Activated CD4-positive, alpha-beta memory T cell treated with anti-CD3 and anti-CD28 coated beads for 36 hours (primary cell): ENCODE data around the gene SPAG5. TPM values are rescaled to one million over a fixed set of nuclear protein-coding genes. Genes with fewer than 3 reads are reported as not detected.

Experiments
- CTCF ChIA-PET: fragments of 350-600 bp; sonication (Branson Sonifier 250); formaldehyde crosslinking; loops from one replicate; lab custom pipeline; 2021; ENCODE audit warnings: antibody characterized with exemption, inconsistent platforms; lab: Charles Lee
- POLR2A ChIA-PET: fragments of 350-600 bp; sonication (Branson Sonifier 250); formaldehyde crosslinking; loops from one replicate; lab custom pipeline; 2021; ENCODE audit warnings: antibody characterized with exemption; lab: Charles Lee
- DNase-seq: peaks from one replicate; pipeline ENCODE4 v3.0.0-alpha.2; 2020
- H3K27ac Mint-ChIP-seq: one replicate; pipeline ENCODE4 v1.8.0; 2021; ENCODE audit warnings: mixed read lengths
- H3K27me3 Mint-ChIP-seq: one replicate; pipeline ENCODE4 v1.8.0; 2021; ENCODE audit warnings: mixed read lengths
- H3K36me3 Mint-ChIP-seq: one replicate; pipeline ENCODE4 v1.8.0; 2021; ENCODE audit warnings: mixed read lengths
- H3K4me1 Mint-ChIP-seq: one replicate; pipeline ENCODE4 v1.8.0; 2021; ENCODE audit warnings: low read depth, mixed read lengths
- H3K4me3 Mint-ChIP-seq: one replicate; pipeline ENCODE4 v1.8.0; 2021; ENCODE audit warnings: mild to moderate bottlenecking, mixed read lengths
- H3K9me3 Mint-ChIP-seq: one replicate; pipeline ENCODE4 v1.8.0; 2021; ENCODE audit warnings: mixed read lengths
- intact Hi-C: fragments of 100-400 bp; cut with micrococcal nuclease; formaldehyde crosslinking; loops from one replicate; pipeline ENCODE4 v1.15.1; 2023
- total RNA-seq, 2 experiments: library from RNA; stranded (reverse); gene quantifications; one replicate each; pipeline ENCODE4 v1.2.3, GENCODE V29; 2021

The SPAG5 gene
- total RNA-seq, 2 experiments from 2014 or later, result 153 to 159 TPM

DNA sequence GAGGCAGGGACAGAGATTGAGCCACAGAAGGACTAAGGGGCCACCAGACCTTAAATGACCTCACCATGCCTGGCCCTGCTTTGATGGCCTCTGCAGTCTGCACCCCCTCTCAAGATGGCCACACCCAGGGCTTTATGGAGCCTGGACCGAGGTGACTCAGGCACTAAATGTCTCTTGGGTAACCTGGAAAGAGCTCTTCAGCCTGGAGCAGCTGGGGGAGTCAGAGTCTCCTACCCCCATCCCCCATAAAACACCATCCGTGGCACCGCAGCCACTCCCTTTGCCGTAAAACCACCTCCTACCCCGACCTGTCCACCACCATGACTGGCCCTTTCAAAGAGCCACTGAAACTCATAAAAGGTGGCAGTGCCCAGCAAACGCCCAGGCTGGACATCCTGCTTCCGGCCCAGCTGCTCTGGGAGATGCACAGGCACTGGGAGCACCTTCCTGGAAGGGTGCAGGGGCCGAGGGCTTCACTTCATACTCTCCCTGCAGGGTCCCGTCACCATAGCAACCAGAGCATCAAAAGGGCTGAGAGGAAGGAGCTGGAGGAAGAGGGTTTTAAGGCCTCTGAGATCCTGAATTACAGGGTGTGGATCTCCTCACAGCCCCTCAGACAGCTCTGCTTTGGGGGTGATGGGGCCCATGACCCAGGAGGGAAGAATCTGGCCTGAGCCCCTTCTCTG is 70.4 kb downstream of the SPAG5 start:
- POLR2A ChIA-PET, result no interaction called here
- no peak for DNase-seq
- no peak overlapping the region for H3K4me3 Mint-ChIP-seq
- no peaks in the 10 kb centered on the region for H3K27me3 Mint-ChIP-seq
- intact Hi-C loops, result no loop called here
- H3K9me3 Mint-ChIP-seq, result no peaks in the 10 kb centered on the region
- H3K36me3 Mint-ChIP-seq, result no peaks in the 10 kb centered on the region
- CTCF ChIA-PET, result no interaction called here
- H3K27ac Mint-ChIP-seq, result no peak overlapping the region
- no peaks in the 10 kb centered on the region for H3K4me1 Mint-ChIP-seq

DNA sequence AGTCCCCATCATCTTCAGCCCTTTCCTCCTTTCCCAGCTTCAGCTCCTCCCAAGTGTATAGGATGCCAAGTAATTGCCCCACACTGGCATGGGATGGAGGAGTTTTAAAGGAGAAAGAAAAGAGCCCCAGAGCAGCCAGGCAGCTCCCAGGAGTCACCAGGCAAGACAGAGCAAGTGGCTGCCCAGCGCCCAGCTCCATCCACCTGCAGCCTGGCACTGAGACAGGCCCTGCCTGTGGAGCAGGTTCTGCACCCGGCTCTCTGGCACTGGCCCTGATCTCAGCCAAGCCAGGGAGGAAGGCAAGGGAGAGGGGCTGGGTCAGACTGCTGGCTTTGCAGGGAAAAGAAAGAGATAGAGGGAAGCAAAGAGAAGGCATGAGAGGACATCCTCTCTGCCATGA is 71.0 kb downstream of the SPAG5 start:
- DNase-seq, result no peak
- no peak overlapping the region for H3K4me3 Mint-ChIP-seq
- CTCF ChIA-PET, result interaction anchor here (2.0 kb wide), 1 partner anchor 22 kb away, joined by 7 read pairs; no protein-coding TSS in a partner anchor
- no peak overlapping the region for H3K27ac Mint-ChIP-seq
- H3K27me3 Mint-ChIP-seq, result no peaks in the 10 kb centered on the region
- no peaks in the 10 kb centered on the region for H3K4me1 Mint-ChIP-seq
- intact Hi-C loops, result no loop called here
- POLR2A ChIA-PET, result no interaction called here
- no peaks in the 10 kb centered on the region for H3K9me3 Mint-ChIP-seq
- no peaks in the 10 kb centered on the region for H3K36me3 Mint-ChIP-seq

Other genes with a start within 250 kb of the SPAG5 start
- 10 to 100 TPM; 73.8 to 76.4 TPM for gene POLDIP2, start 241.5 kb downstream of the SPAG5 start, total RNA-seq
- not detected for gene SEBOX, start 233.8 kb downstream of the SPAG5 start, total RNA-seq
- gene VTN, start 228.7 kb downstream of the SPAG5 start, total RNA-seq, result not detected
- 10 to 100 TPM; 16.5 to 18.3 TPM for gene SARM1, start 227.3 kb downstream of the SPAG5 start, total RNA-seq
- 1 to 10 TPM; 2.3 to 2.9 TPM for gene SLC46A1, start 192.8 kb downstream of the SPAG5 start, total RNA-seq
- gene SLC13A2, start 125.4 kb downstream of the SPAG5 start, total RNA-seq, result not detected
- gene FOXN1, start 92.7 kb downstream of the SPAG5 start, total RNA-seq, result not detected
- 10 to 100 TPM; 38.0 to 42.0 TPM for gene UNC119, start 46.4 kb downstream of the SPAG5 start, total RNA-seq
- 10 to 100 TPM; 36.6 to 38.6 TPM for gene PIGS, start 27.5 kb downstream of the SPAG5 start, total RNA-seq
- 10 to 100 TPM; 75.2 to 77.3 TPM for gene ALDOC, start 22.1 kb downstream of the SPAG5 start, total RNA-seq
- gene RSKR, start 15.2 kb upstream of the SPAG5 start, total RNA-seq, result 10 to 100 TPM; 14.2 to 17.5 TPM
- gene BLTP2, start 46.1 kb upstream of the SPAG5 start, total RNA-seq, result 100 to 1,000 TPM; 127 to 133 TPM
- 10 to 100 TPM; 38.4 to 43.5 TPM for gene SDF2, start 62.9 kb upstream of the SPAG5 start, total RNA-seq
- 10 to 100 TPM; 59.4 to 65.9 TPM for gene SUPT6H, start 63.2 kb upstream of the SPAG5 start, total RNA-seq
- gene PROCA1, start 112.9 kb upstream of the SPAG5 start, total RNA-seq, result 1 to 10 TPM; 4.5 TPM
- gene RAB34, start 118.8 kb upstream of the SPAG5 start, total RNA-seq, result 1 to 10 TPM; 4.9 to 6.6 TPM
- 1,000 to 10,000 TPM; 2,357 to 2,419 TPM for gene RPL23A, start 121.0 kb upstream of the SPAG5 start, total RNA-seq
- 1 to 10 TPM; 9.1 to 9.5 TPM for gene TLCD1, start 127.2 kb upstream of the SPAG5 start, total RNA-seq
- 1 to 10 TPM; 3.4 to 4.0 TPM for gene NEK8, start 129.8 kb upstream of the SPAG5 start, total RNA-seq
- gene TRAF4, start 145.0 kb upstream of the SPAG5 start, total RNA-seq, result 10 to 100 TPM; 83.0 to 83.9 TPM
- 10 to 100 TPM; 18.6 to 21.5 TPM for gene FAM222B, start 243.8 kb upstream of the SPAG5 start, total RNA-seq